ENCODE measurements around the gene DLEC1. TPM values are rescaled to one million over a fixed set of nuclear protein-coding genes. Genes with fewer than 3 reads are reported as not detected.

DLEC1 gene
- total RNA-seq, 4 donors from 2014 or later = 0.07 to 0.78 (median 0.16) TPM

- H3K4me1 ChIP-seq = no peaks in the 10 kb centered on the region
- ATAC-seq = no peak
- H3K27ac ChIP-seq = no peak overlapping the region
- no peaks in the 10 kb centered on the region for H3K27me3 ChIP-seq
- H3K36me3 ChIP-seq = peaks cover 0 to 23% of the 10 kb centered on the region in 2 donors
- no peaks in the 10 kb centered on the region for H3K9me3 ChIP-seq
- TF ChIP-seq EP300 (IDR thresholded peaks at IDR 0.05) = no peak
- TF ChIP-seq CTCF (IDR thresholded peaks at IDR 0.05) = no peak
- no peak for TF ChIP-seq POLR2AphosphoS5 (IDR thresholded peaks at IDR 0.05)
- no peak for TF ChIP-seq POLR2A (IDR thresholded peaks at IDR 0.05)
- no peak overlapping the region for H3K4me3 ChIP-seq
- 40 to 95% methylated on average over 1 to 4 of the region's 12 CpGs for WGBS, 2 donors (ENCODE audit: low coverage in 1 of 2)
Observed at GRCh38 chr3:38116471-38117162, 77.6 kb downstream of the DLEC1 start.

GRCh38 chr3:38117163-38117716, 78.2 kb downstream of the DLEC1 start:
- H3K27me3 ChIP-seq = no peaks in the 10 kb centered on the region
- no peaks in the 10 kb centered on the region for H3K4me1 ChIP-seq
- ATAC-seq = no peak
- H3K27ac ChIP-seq = no peak overlapping the region
- H3K36me3 ChIP-seq = peaks cover 0 to 29% of the 10 kb centered on the region in 2 donors
- WGBS, 2 donors (ENCODE audit: low coverage in 1 of 2) = 65 to 80% methylated on average over 1 to 4 of the region's 10 CpGs
- no peak overlapping the region for H3K4me3 ChIP-seq
- H3K9me3 ChIP-seq = no peaks in the 10 kb centered on the region
- TF ChIP-seq CTCF (IDR thresholded peaks at IDR 0.05) = no peak
- no peak for TF ChIP-seq POLR2A (IDR thresholded peaks at IDR 0.05)
- TF ChIP-seq EP300 (IDR thresholded peaks at IDR 0.05) = no peak
- no peak for TF ChIP-seq POLR2AphosphoS5 (IDR thresholded peaks at IDR 0.05)

GRCh38 chr3:38117748-38118420, 78.9 kb downstream of the DLEC1 start:
- no peak for TF ChIP-seq EP300 (IDR thresholded peaks at IDR 0.05)
- peak in 3 of 4 experiments; percentile 66 to 73 (median 66) for TF ChIP-seq CTCF (IDR thresholded peaks at IDR 0.05)
- H3K4me1 ChIP-seq = no peaks in the 10 kb centered on the region
- 51% methylated on average over 9 of the region's 11 CpGs; no CpG with 5 or more reads in 1 of the 2 donors for WGBS, 2 donors (ENCODE audit: low coverage in 1 of 2)
- peak; percentile 60 for ATAC-seq
- no peak overlapping the region for H3K27ac ChIP-seq
- H3K36me3 ChIP-seq = peaks cover 0 to 35% of the 10 kb centered on the region in 2 donors
- H3K4me3 ChIP-seq = no peak overlapping the region
- H3K9me3 ChIP-seq = no peaks in the 10 kb centered on the region
- H3K27me3 ChIP-seq = no peaks in the 10 kb centered on the region

- H3K4me3 ChIP-seq = no peak overlapping the region
- TF ChIP-seq EP300 (IDR thresholded peaks at IDR 0.05) (no peak), POLR2AphosphoS5 (IDR thresholded peaks at IDR 0.05) (no peak), POLR2A (IDR thresholded peaks at IDR 0.05) (no peak), CTCF (IDR thresholded peaks at IDR 0.05) (no peak)
- peaks cover 0 to 43% of the 10 kb centered on the region in 2 donors for H3K36me3 ChIP-seq
- H3K27ac ChIP-seq = no peak overlapping the region
- H3K27me3 ChIP-seq = no peaks in the 10 kb centered on the region
- no peak for ATAC-seq
- H3K4me1 ChIP-seq = no peaks in the 10 kb centered on the region
- 80 to 82% methylated on average over 6 to 9 of the region's 13 CpGs for WGBS, 2 donors (ENCODE audit: low coverage in 1 of 2)
- H3K9me3 ChIP-seq = no peaks in the 10 kb centered on the region
Observed at GRCh38 chr3:38118421-38119247, 79.6 kb downstream of the DLEC1 start.

Measured in gastroesophageal sphincter (tissue), 4 donors.